Loucy (cell line): ENCODE results near the gene KRT33B.

ENCODE experiments used
- H2AFZ ChIP-seq: fragments of 200-600 bp; sonication (generic); 2 replicates; pipeline ENCODE4 v1.6.0; 2016; ENCODE audit warnings: antibody characterized with exemption, mild to moderate bottlenecking, low read length, moderate library complexity
- H3F3A ChIP-seq: fragments of 200-600 bp; 2 replicates; pipeline ENCODE4 v1.6.0; 2016; ENCODE audit warnings: antibody characterized with exemption, low read depth, mild to moderate bottlenecking
- H3K27me3 ChIP-seq: fragments of 200-600 bp; sonication (generic); 2 replicates; pipeline ENCODE4 v1.6.1; 2014; ENCODE audit warnings: low read length, mild to moderate bottlenecking; ENCODE audit not compliant: insufficient read depth, poor library complexity, severe bottlenecking
- H3K36me3 ChIP-seq: fragments of 200-600 bp; sonication (generic); 2 replicates; pipeline ENCODE4 v1.6.1; 2016; ENCODE audit warnings: low read length; ENCODE audit not compliant: insufficient read depth
- H3K4me1 ChIP-seq: fragments of 200-600 bp; sonication (generic); 2 replicates; pipeline ENCODE4 v1.5.1; 2014; ENCODE audit warnings: low read length, mild to moderate bottlenecking; ENCODE audit not compliant: insufficient read depth, poor library complexity, severe bottlenecking
- H3K4me2 ChIP-seq: fragments of 200-600 bp; sonication (generic); 2 replicates; pipeline ENCODE4 v1.6.0; 2014; ENCODE audit warnings: antibody characterized with exemption, low read length, low read depth, mild to moderate bottlenecking; ENCODE audit not compliant: poor library complexity, severe bottlenecking
- H3K4me3 ChIP-seq: fragments of 200-600 bp; sonication (generic); 2 replicates; pipeline ENCODE4 v1.5.1; 2014; ENCODE audit warnings: low read length, mild to moderate bottlenecking, mixed read lengths; ENCODE audit not compliant: poor library complexity, severe bottlenecking
- H3K79me2 ChIP-seq: fragments of 200-600 bp; sonication (generic); 2 replicates; pipeline ENCODE4 v1.6.1; 2014; ENCODE audit warnings: low read length; ENCODE audit not compliant: insufficient read depth
- H3K9ac ChIP-seq: fragments of 200-600 bp; sonication (generic); 2 replicates; pipeline ENCODE4 v1.6.0; 2014; ENCODE audit warnings: mild to moderate bottlenecking, low read depth, low read length, moderate library complexity; ENCODE audit not compliant: poor library complexity, severe bottlenecking
- H3K9me2 ChIP-seq: fragments of 200-600 bp; sonication (generic); replicated peaks from 2 replicates; pipeline ENCODE4 v1.6.1; 2016; ENCODE audit warnings: low read depth, low read length, mixed read lengths
- H3K9me3 ChIP-seq: fragments of 200-600 bp; sonication (generic); 2 replicates; pipeline ENCODE4 v1.6.1; 2014; ENCODE audit warnings: mild to moderate bottlenecking, antibody characterized with exemption, low read length, low read depth; ENCODE audit not compliant: insufficient read depth
- H4K20me1 ChIP-seq: fragments of 200-600 bp; sonication (generic); 2 replicates; pipeline ENCODE4 v1.6.0; 2014; ENCODE audit warnings: antibody characterized with exemption, low read length, mild to moderate bottlenecking; ENCODE audit not compliant: insufficient read depth, poor library complexity, severe bottlenecking
- CTCF ChIP-seq: fragments of 200-600 bp; sonication (generic); conservative IDR thresholded peaks from 2 replicates; pipeline ENCODE4 v1.5.1; 2014; ENCODE audit warnings: mild to moderate bottlenecking, antibody characterized with exemption, low read length
- EZH2phosphoT487 ChIP-seq: fragments of 200-600 bp; IDR thresholded peaks from 2 replicates; pipeline ENCODE4 v1.6.1; 2018; ENCODE audit warnings: antibody characterized with exemption, mild to moderate bottlenecking, moderate library complexity, borderline replicate concordance

KRT33B gene

GRCh38 chr17:41413982-41414381 is 44.4 kb upstream of the KRT33B start:
- H3K9me2 ChIP-seq = no peaks in the 10 kb centered on the region
- no peak overlapping the region for H3K9ac ChIP-seq
- no peaks in the 10 kb centered on the region for H3K4me1 ChIP-seq
- H3K4me2 ChIP-seq = no peak overlapping the region
- no peaks in the 10 kb centered on the region for H3K9me3 ChIP-seq
- H3F3A ChIP-seq = no peaks in the 10 kb centered on the region
- H3K79me2 ChIP-seq = no peaks in the 10 kb centered on the region
- H3K27me3 ChIP-seq = no peaks in the 10 kb centered on the region
- no peak overlapping the region for H2AFZ ChIP-seq
- no peaks in the 10 kb centered on the region for H3K36me3 ChIP-seq
- no peak for TF ChIP-seq EZH2phosphoT487
- TF ChIP-seq CTCF = no peak
- H4K20me1 ChIP-seq = no peaks in the 10 kb centered on the region
- H3K4me3 ChIP-seq = no peak overlapping the region

- Histone ChIP-seq H2AFZ (no peak overlapping the region), H3K4me3 (no peak overlapping the region), H3K9me3 (no peaks in the 10 kb centered on the region), H3K9ac (no peak overlapping the region), H3K4me2 (no peak overlapping the region), H3F3A (no peaks in the 10 kb centered on the region), H3K27me3 (no peaks in the 10 kb centered on the region), H4K20me1 (no peaks in the 10 kb centered on the region), H3K79me2 (no peaks in the 10 kb centered on the region), H3K9me2 (no peaks in the 10 kb centered on the region), H3K4me1 (no peaks in the 10 kb centered on the region), H3K36me3 (no peaks in the 10 kb centered on the region)
- no peak for TF ChIP-seq CTCF
- TF ChIP-seq EZH2phosphoT487 = no peak
Observed at GRCh38 chr17:41413353-41413957, 43.8 kb upstream of the KRT33B start.

GRCh38 chr17:41411072-41411840 is 41.6 kb upstream of the KRT33B start:
- no peak overlapping the region for H2AFZ ChIP-seq
- H3K9me2 ChIP-seq = no peaks in the 10 kb centered on the region
- H3K4me2 ChIP-seq = no peak overlapping the region
- no peaks in the 10 kb centered on the region for H3K4me1 ChIP-seq
- no peaks in the 10 kb centered on the region for H3K79me2 ChIP-seq
- no peak for TF ChIP-seq CTCF
- no peak for TF ChIP-seq EZH2phosphoT487
- no peaks in the 10 kb centered on the region for H3K27me3 ChIP-seq
- no peaks in the 10 kb centered on the region for H4K20me1 ChIP-seq
- no peaks in the 10 kb centered on the region for H3K9me3 ChIP-seq
- H3K9ac ChIP-seq = no peak overlapping the region
- H3F3A ChIP-seq = no peaks in the 10 kb centered on the region
- H3K36me3 ChIP-seq = no peaks in the 10 kb centered on the region
- H3K4me3 ChIP-seq = no peak overlapping the region
